HL-60 (cell line): ENCODE measurements around the gene KIF25.

ENCODE experiments used
- POLR2AphosphoS5 ChIP-seq: IDR thresholded peaks from 2 replicates; pipeline ENCODE4 v1.6.1; 2012; ENCODE audit warnings: low read depth
- TF ChIP-seq, protein P1 (sequence below): IDR thresholded peaks from one replicate; pipeline ENCODE4 v1.5.1; 2011; ENCODE audit warnings: low read length, control low read depth, inconsistent platforms; ENCODE audit not compliant: insufficient read depth
- TF ChIP-seq, protein P2 (sequence below): IDR thresholded peaks from 2 replicates; pipeline ENCODE4 v1.6.1; 2012; ENCODE audit warnings: low read depth; ENCODE audit not compliant: insufficient replicate concordance

DNA sequence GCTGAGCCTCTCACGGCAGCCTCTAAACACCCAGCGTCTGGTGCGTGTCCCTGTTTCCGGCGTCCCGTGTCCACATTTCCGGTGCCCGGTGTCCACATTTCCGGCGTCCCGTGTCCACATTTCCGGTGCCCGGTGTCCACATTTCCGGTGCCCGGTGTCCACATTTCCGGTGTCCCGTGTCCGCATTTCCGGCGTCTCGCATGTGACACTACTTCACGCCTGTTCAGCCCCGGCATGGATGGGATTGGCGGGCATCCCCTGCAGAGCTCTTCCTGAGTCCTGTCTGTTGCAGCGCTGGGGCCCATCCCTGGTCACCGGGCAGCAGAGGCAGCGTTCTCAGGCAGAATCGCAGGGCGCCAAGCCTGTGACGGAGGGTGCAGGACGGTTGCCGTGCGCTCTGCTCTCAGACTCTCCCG lies 78.3 kb downstream of the KIF25 start:
- TF ChIP-seq, protein P1, sequence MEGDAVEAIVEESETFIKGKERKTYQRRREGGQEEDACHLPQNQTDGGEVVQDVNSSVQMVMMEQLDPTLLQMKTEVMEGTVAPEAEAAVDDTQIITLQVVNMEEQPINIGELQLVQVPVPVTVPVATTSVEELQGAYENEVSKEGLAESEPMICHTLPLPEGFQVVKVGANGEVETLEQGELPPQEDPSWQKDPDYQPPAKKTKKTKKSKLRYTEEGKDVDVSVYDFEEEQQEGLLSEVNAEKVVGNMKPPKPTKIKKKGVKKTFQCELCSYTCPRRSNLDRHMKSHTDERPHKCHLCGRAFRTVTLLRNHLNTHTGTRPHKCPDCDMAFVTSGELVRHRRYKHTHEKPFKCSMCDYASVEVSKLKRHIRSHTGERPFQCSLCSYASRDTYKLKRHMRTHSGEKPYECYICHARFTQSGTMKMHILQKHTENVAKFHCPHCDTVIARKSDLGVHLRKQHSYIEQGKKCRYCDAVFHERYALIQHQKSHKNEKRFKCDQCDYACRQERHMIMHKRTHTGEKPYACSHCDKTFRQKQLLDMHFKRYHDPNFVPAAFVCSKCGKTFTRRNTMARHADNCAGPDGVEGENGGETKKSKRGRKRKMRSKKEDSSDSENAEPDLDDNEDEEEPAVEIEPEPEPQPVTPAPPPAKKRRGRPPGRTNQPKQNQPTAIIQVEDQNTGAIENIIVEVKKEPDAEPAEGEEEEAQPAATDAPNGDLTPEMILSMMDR, result no peak
- TF ChIP-seq POLR2AphosphoS5, result no peak
- TF ChIP-seq, protein P2, sequence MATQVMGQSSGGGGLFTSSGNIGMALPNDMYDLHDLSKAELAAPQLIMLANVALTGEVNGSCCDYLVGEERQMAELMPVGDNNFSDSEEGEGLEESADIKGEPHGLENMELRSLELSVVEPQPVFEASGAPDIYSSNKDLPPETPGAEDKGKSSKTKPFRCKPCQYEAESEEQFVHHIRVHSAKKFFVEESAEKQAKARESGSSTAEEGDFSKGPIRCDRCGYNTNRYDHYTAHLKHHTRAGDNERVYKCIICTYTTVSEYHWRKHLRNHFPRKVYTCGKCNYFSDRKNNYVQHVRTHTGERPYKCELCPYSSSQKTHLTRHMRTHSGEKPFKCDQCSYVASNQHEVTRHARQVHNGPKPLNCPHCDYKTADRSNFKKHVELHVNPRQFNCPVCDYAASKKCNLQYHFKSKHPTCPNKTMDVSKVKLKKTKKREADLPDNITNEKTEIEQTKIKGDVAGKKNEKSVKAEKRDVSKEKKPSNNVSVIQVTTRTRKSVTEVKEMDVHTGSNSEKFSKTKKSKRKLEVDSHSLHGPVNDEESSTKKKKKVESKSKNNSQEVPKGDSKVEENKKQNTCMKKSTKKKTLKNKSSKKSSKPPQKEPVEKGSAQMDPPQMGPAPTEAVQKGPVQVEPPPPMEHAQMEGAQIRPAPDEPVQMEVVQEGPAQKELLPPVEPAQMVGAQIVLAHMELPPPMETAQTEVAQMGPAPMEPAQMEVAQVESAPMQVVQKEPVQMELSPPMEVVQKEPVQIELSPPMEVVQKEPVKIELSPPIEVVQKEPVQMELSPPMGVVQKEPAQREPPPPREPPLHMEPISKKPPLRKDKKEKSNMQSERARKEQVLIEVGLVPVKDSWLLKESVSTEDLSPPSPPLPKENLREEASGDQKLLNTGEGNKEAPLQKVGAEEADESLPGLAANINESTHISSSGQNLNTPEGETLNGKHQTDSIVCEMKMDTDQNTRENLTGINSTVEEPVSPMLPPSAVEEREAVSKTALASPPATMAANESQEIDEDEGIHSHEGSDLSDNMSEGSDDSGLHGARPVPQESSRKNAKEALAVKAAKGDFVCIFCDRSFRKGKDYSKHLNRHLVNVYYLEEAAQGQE, result no peak
